Measurements from ENCODE around the gene TRIP13.

Gene TRIP13

DNA sequence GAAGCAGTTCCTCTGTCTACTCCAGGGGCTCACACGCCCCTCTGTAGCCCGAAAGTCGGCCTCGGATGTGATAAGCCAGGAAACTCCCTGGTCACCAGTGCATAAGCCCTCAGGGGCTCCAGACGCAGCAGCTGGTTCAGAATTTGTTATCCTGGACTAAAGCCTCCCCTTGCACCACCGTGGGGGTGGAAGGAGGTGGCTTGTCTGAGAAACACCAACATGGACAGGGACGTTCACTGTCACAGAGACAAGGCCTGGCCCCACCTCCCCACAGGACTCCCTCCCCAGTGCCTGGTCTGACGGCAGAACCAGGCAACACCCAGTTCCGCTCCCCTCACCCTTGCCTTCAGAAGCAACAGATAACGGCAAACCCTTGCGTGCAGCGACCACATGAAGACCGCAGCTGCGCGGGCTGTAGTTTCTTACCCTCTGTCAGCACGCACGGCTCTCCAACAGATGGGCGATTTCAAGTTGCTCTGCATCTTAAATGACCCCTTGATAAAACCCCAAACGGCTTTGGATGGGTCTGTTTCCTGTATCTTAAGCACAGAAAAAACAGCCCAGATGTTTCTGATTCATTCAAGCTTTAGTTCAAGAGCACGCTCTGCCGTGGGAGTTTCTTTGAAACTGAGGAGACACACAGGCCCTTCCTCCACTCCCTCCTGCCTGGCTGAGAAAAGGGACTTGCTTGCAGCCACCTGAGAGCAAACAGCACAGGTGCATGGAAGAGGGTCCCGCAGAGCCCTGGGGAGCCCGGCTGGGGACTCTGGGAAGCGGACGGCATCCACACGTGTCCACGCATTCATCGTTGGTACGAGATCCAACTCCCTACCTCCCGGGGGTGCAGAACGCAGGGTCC, 71.2 kb downstream of the TRIP13 start:
- TF ChIP-seq YY1 (IDR thresholded peaks at IDR 0.05; ENCODE audit: insufficient read depth, insufficient read length) = no peak
- no peak for TF ChIP-seq SUZ12 (IDR thresholded peaks at IDR 0.05; ENCODE audit: extremely low read depth, insufficient read depth, insufficient read length)
- TF ChIP-seq ZNF274 (IDR thresholded peaks at IDR 0.05; ENCODE audit: low read depth, low read length) = no peak
- H3K4me1 ChIP-seq (ENCODE audit: insufficient read depth, insufficient read length) = no peaks in the 10 kb centered on the region
- no peaks in the 10 kb centered on the region for H3K9me3 ChIP-seq (ENCODE audit: insufficient read depth, low read length)
- no peaks in the 10 kb centered on the region for H3K36me3 ChIP-seq (ENCODE audit: insufficient read depth, insufficient read length, low read length)
- H3K9ac ChIP-seq (ENCODE audit: insufficient read length, low read depth) = no peak overlapping the region
- DNase-seq (ENCODE audit: low read depth, low spot score) = no peak
- H3K4me3 ChIP-seq (ENCODE audit: insufficient read length, low read depth) = no peak overlapping the region
- H3K27me3 ChIP-seq (ENCODE audit: insufficient read depth, insufficient read length) = no peaks in the 10 kb centered on the region

DNA sequence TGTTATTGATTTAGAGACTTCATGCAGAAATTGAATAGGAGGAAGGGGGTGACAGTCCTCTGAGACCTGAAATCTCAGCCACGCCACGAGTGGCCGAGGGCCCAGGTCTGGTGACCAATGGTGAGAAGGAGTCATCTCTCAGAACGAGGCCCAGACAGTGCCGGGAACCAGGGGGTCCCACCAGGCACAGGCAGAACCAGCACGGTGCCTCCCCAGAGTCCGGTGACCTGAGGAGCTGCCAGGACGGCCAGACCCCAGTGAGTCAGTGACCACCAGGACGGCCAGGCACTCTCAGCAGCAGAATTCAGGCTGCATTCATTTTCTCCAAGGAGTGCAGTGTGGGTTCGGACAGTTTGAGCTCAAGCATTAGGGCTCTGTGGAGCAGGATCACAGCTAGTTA, 72.1 kb downstream of the TRIP13 start:
- no peaks in the 10 kb centered on the region for H3K4me1 ChIP-seq (ENCODE audit: insufficient read depth, insufficient read length)
- no peaks in the 10 kb centered on the region for H3K36me3 ChIP-seq (ENCODE audit: insufficient read depth, insufficient read length, low read length)
- no peaks in the 10 kb centered on the region for H3K9me3 ChIP-seq (ENCODE audit: insufficient read depth, low read length)
- no peaks in the 10 kb centered on the region for H3K27me3 ChIP-seq (ENCODE audit: insufficient read depth, insufficient read length)
- H3K9ac ChIP-seq (ENCODE audit: insufficient read length, low read depth) = no peak overlapping the region
- no peak for TF ChIP-seq SUZ12 (IDR thresholded peaks at IDR 0.05; ENCODE audit: extremely low read depth, insufficient read depth, insufficient read length)
- no peak for TF ChIP-seq ZNF274 (IDR thresholded peaks at IDR 0.05; ENCODE audit: low read depth, low read length)
- TF ChIP-seq YY1 (IDR thresholded peaks at IDR 0.05; ENCODE audit: insufficient read depth, insufficient read length) = no peak
- no peak for DNase-seq (ENCODE audit: low read depth, low spot score)
- no peak overlapping the region for H3K4me3 ChIP-seq (ENCODE audit: insufficient read length, low read depth)

DNA sequence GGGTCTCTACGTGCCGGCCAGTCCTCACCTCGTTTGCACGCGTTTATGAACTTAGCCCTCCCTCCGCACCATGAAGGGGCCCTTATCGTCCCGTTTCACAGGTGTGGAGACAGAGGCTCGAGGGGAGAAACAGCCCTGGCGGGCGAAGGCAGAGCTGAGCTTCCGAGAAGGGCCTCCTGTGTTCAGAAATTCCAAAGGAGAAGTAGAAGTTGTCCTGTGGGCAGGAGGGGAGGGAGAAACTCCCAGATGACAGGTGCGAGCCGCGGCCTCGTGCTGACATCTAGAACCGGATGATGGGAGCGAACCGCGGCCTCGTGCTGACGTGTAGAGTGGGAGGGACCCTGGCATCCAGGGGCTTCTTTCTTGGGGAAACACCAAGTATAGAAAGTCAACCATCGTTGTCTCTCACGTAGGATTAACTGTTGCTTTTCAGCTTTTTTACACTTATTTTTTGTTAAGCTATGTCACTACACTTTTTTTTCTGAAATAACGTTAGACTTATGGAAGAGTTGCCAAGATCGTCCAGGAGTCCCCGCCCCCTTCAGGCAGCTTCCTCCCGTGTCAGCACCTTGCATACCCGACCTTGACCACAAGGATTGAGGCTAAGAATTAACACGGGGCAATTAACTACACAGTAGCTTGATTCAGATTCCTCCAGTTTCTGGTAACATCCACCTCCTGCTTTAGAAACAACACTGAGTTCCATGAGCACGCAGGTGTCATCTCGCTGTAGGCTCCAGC, 73.1 kb downstream of the TRIP13 start:
- no peak for DNase-seq (ENCODE audit: low read depth, low spot score)
- H3K27me3 ChIP-seq (ENCODE audit: insufficient read depth, insufficient read length) = no peaks in the 10 kb centered on the region
- H3K4me1 ChIP-seq (ENCODE audit: insufficient read depth, insufficient read length) = no peaks in the 10 kb centered on the region
- H3K9ac ChIP-seq (ENCODE audit: insufficient read length, low read depth) = no peak overlapping the region
- no peaks in the 10 kb centered on the region for H3K36me3 ChIP-seq (ENCODE audit: insufficient read depth, insufficient read length, low read length)
- H3K9me3 ChIP-seq (ENCODE audit: insufficient read depth, low read length) = no peaks in the 10 kb centered on the region
- TF ChIP-seq YY1 (IDR thresholded peaks at IDR 0.05; ENCODE audit: insufficient read depth, insufficient read length) (no peak), ZNF274 (IDR thresholded peaks at IDR 0.05; ENCODE audit: low read depth, low read length) (no peak), SUZ12 (IDR thresholded peaks at IDR 0.05; ENCODE audit: extremely low read depth, insufficient read depth, insufficient read length) (no peak)
- no peak overlapping the region for H3K4me3 ChIP-seq (ENCODE audit: insufficient read length, low read depth)

DNA sequence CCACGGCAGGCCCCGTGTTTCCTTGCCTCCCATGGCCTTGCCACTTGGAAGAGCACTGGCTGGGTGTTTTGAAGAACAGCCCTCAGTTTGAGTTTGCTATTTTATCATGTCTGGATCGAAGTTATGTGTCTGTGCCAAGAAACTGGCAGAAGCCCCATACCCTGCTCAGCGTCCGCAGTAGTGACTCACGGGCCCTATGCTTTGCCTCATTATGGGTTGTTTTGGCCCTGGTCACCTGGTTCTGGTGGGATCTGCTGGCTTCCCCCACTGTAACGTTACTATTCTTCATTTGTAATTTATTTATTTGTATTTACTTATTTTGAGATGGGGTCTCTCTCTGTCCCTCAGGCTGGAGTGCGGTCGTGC, 73.6 kb downstream of the TRIP13 start:
- Histone ChIP-seq H3K27me3 (ENCODE audit: insufficient read depth, insufficient read length) (no peaks in the 10 kb centered on the region), H3K4me1 (ENCODE audit: insufficient read depth, insufficient read length) (no peaks in the 10 kb centered on the region)
- TF ChIP-seq ZNF274 (IDR thresholded peaks at IDR 0.05; ENCODE audit: low read depth, low read length) (no peak), SUZ12 (IDR thresholded peaks at IDR 0.05; ENCODE audit: extremely low read depth, insufficient read depth, insufficient read length) (no peak), YY1 (IDR thresholded peaks at IDR 0.05; ENCODE audit: insufficient read depth, insufficient read length) (no peak)

DNA sequence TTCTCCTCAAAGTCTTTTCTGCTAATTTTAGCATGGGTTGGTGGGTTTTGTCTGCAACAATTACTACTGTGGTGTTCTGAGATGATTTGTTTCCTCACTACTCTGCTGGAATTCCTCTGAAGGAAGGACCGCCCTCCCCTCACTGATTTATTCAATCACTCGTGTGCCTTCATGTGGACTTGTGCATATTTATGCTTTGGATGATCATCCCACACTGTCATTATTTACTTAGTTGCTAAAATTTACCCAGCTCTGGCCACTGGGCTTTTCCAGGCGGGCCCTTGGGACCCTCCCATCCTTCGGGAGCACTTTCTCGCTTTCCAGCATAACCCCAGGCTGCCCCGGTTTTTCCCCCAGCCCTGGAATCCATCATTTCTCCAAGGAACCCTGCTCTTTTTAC, 74.3 kb downstream of the TRIP13 start:
- TF ChIP-seq SUZ12 (IDR thresholded peaks at IDR 0.05; ENCODE audit: extremely low read depth, insufficient read depth, insufficient read length) (no peak), YY1 (IDR thresholded peaks at IDR 0.05; ENCODE audit: insufficient read depth, insufficient read length) (no peak), ZNF274 (IDR thresholded peaks at IDR 0.05; ENCODE audit: low read depth, low read length) (no peak)
- Histone ChIP-seq H3K9ac (ENCODE audit: insufficient read length, low read depth) (no peak overlapping the region), H3K4me3 (ENCODE audit: insufficient read length, low read depth) (no peak overlapping the region), H3K27me3 (ENCODE audit: insufficient read depth, insufficient read length) (no peaks in the 10 kb centered on the region), H3K4me1 (ENCODE audit: insufficient read depth, insufficient read length) (no peaks in the 10 kb centered on the region), H3K36me3 (ENCODE audit: insufficient read depth, insufficient read length, low read length) (no peaks in the 10 kb centered on the region), H3K9me3 (ENCODE audit: insufficient read depth, low read length) (no peaks in the 10 kb centered on the region)
- DNase-seq (ENCODE audit: low read depth, low spot score) = no peak

More for the DNA sequence above, 73.6 kb downstream of the TRIP13 start:
- Histone ChIP-seq H3K9ac (ENCODE audit: insufficient read length, low read depth) (no peak overlapping the region), H3K9me3 (ENCODE audit: insufficient read depth, low read length) (no peaks in the 10 kb centered on the region), H3K36me3 (ENCODE audit: insufficient read depth, insufficient read length, low read length) (no peaks in the 10 kb centered on the region), H3K4me3 (ENCODE audit: insufficient read length, low read depth) (no peak overlapping the region)
- DNase-seq (ENCODE audit: low read depth, low spot score) = no peak

Data from NT2/D1 (cell line).